CD4-positive, alpha-beta T cell (primary cell): Measurements from ENCODE around the gene NOMO2. TPM values are rescaled to one million over a fixed set of nuclear protein-coding genes. Genes with fewer than 3 reads are reported as not detected.
"Not testable (repeated sequence)": the region's sequence is repeated elsewhere in the genome, so short reads cannot be mapped to it uniquely, and the experiment has no call there.

Experiments
- ATAC-seq: fragments of 200-7000 bp; cut with Tn5 transposase; one replicate; pipeline ENCODE4 v1.10.0; 2022; ENCODE audit warnings: mild to moderate bottlenecking; ENCODE audit not compliant: poor library complexity
- CTCF ChIA-PET: fragments of 350-600 bp; sonication (Branson Sonifier 250); formaldehyde crosslinking; loops from one replicate; lab custom pipeline; 2021; ENCODE audit warnings: antibody characterized with exemption, inconsistent platforms; lab: Charles Lee
- POLR2A ChIA-PET: fragments of 350-600 bp; sonication (Branson Sonifier 250); formaldehyde crosslinking; loops from one replicate; lab custom pipeline; 2021; ENCODE audit warnings: antibody characterized with exemption, inconsistent platforms; lab: Charles Lee
- DNase-seq, 14 experiments: peaks; one replicate each; pipeline ENCODE4 v3.0.0-alpha.2; 2013 to 2020; ENCODE audit warnings: mixed read lengths in 2 of 14
- H3K27ac ChIP-seq, 2 donors: one replicate each; pipeline versions ENCODE4 v1.5.1 to v1.7.0; 2013; ENCODE audit warnings: low read length in 2 of 2, low read depth in 1 of 2, mild to moderate bottlenecking in 1 of 2
- H3K27me3 ChIP-seq, 2 experiments: 1 replicate in 1 of 2; 2 replicates in 1 of 2; pipeline versions ENCODE4 v1.6.1 to v1.7.0; 2013; ENCODE audit warnings: low read length in 2 of 2, control low read depth in 1 of 2, mild to moderate bottlenecking in 1 of 2, moderate library complexity in 1 of 2; ENCODE audit not compliant: insufficient read depth in 2 of 2, control insufficient read depth in 1 of 2
- H3K36me3 ChIP-seq: one replicate; pipeline ENCODE4 v1.6.1; 2013; ENCODE audit warnings: low read length, control low read depth; ENCODE audit not compliant: insufficient read depth
- H3K4me1 ChIP-seq: one replicate; pipeline ENCODE4 v1.6.1; 2013; ENCODE audit warnings: low read length, control low read depth; ENCODE audit not compliant: insufficient read depth
- H3K4me3 ChIP-seq: one replicate; pipeline ENCODE4 v1.5.1; 2013; ENCODE audit warnings: mild to moderate bottlenecking, low read length, moderate library complexity
- H3K9me3 ChIP-seq, 2 experiments: 1 replicate in 1 of 2; 2 replicates in 1 of 2; pipeline versions ENCODE4 v1.6.1 to v1.7.0; 2013; ENCODE audit warnings: low read length in 2 of 2, mild to moderate bottlenecking in 2 of 2, control low read depth in 1 of 2, moderate library complexity in 1 of 2; ENCODE audit not compliant: control insufficient read depth in 1 of 2, insufficient read depth in 1 of 2
- H3K27ac Mint-ChIP-seq: one replicate; pipeline ENCODE4 v1.8.0; 2020; ENCODE audit warnings: mixed read lengths
- H3K27me3 Mint-ChIP-seq: one replicate; pipeline ENCODE4 v1.8.0; 2021; ENCODE audit warnings: mixed read lengths
- H3K36me3 Mint-ChIP-seq: one replicate; pipeline ENCODE4 v1.8.0; 2021; ENCODE audit warnings: low read depth, mixed read lengths
- H3K4me1 Mint-ChIP-seq: one replicate; pipeline ENCODE4 v1.8.0; 2021; ENCODE audit warnings: low read depth, mixed read lengths
- H3K4me3 Mint-ChIP-seq: one replicate; pipeline ENCODE4 v1.8.0; 2020; ENCODE audit warnings: mild to moderate bottlenecking, mixed read lengths
- H3K9me3 Mint-ChIP-seq: one replicate; pipeline ENCODE4 v1.8.0; 2020; ENCODE audit warnings: mixed read lengths
- intact Hi-C, 2 experiments: fragments of 100-400 bp; cut with DNase I in 1 of 2; cut with micrococcal nuclease in 1 of 2; formaldehyde crosslinking; loops; one replicate each; pipeline versions ENCODE4 v1.15.1 to v1.9.0; 2023 to 2025; cut with DNase I, micrococcal nuclease
- total RNA-seq, 174 experiments: library from RNA in 2 of 174; stranded (reverse) in 2 of 174; gene quantifications; one replicate each; pipeline ENCODE4 v1.2.3 and lab custom pipeline; 2021 to 2026

Gene NOMO2
- total RNA-seq, 2 experiments from 2014 or later: 46.1 to 48.5 TPM

DNA sequence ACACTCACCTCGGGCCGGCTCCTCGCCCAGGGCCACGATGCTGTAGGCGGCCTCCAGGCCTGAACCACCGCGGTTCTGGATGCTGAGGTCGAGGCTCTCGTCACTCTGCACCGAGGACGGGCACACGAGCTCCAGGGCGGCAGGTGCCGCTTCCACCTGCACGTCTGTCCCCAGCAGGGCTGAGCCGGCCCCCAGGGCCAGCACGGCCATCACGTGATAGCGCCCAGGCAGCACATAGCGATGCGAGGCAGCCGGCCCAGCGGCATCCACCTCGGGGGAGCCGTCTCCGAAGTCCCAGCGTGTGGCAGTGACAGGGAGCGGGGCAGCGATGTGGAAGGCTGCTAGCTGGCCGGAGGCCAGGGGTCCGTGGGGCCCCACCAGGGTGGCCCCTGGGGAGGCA is 167.5 kb downstream of the NOMO2 start:
- H3K4me3 Mint-ChIP-seq, intact Hi-C loops, H3K27me3 ChIP-seq: not testable (repeated sequence)

DNA sequence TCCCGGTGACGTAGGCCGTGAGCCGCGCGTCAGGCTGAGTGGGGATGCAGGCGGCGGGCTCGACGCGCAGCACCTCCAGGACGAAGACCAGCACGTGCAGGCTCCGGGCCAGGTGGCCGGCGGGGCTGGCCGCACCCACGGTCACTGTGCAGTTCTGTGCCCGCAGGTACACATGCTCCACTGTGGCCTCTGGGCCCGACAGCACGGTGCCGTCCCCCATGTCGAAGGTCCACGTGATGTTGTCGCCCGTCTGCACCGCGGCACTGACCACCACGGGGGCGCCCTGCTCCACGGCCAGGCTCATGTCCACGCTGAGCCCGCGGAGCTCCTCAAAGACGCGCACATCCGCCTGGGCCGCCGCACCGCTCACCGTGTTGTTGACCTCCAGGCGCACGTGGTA is 174.1 kb downstream of the NOMO2 start:
- H3K9me3 Mint-ChIP-seq, H3K4me3 Mint-ChIP-seq: not testable (repeated sequence)

More for the DNA sequence above, 167.5 kb downstream of the NOMO2 start:
- H3K9me3 ChIP-seq, H3K27me3 Mint-ChIP-seq, H3K27ac ChIP-seq, H3K4me1 Mint-ChIP-seq, CTCF ChIA-PET, H3K27ac Mint-ChIP-seq, DNase-seq, H3K36me3 Mint-ChIP-seq, ATAC-seq, H3K36me3 ChIP-seq, H3K4me1 ChIP-seq, H3K4me3 ChIP-seq, H3K9me3 Mint-ChIP-seq, POLR2A ChIA-PET: not testable (repeated sequence)

DNA sequence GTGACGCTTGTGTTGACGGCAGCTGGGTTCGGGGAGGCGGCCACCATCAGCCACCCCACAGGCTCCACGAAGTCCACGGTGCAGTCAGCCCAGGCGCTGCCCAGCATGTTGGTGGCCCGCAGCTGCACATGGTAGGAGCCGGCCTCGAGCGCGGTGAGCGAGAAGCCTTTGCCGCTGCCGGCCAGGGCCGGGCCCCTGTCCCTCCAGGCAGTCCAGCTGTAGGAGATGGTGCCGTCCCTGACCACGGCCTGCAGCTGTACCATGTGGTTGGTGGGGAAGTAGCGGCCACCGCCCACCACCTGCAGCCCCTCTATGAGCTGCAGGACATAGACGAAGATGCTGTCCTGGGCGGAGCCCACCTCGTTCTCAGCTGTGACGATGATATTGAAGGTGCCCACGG is 175.4 kb downstream of the NOMO2 start:
- H3K9me3 Mint-ChIP-seq, ATAC-seq, H3K27ac ChIP-seq, H3K36me3 ChIP-seq, CTCF ChIA-PET, POLR2A ChIA-PET, H3K27ac Mint-ChIP-seq, intact Hi-C loops, H3K9me3 ChIP-seq, H3K27me3 Mint-ChIP-seq, H3K36me3 Mint-ChIP-seq, H3K4me1 ChIP-seq, H3K4me1 Mint-ChIP-seq, H3K4me3 Mint-ChIP-seq, H3K27me3 ChIP-seq, H3K4me3 ChIP-seq: not testable (repeated sequence)
- DNase-seq: peak in 1 of 14 experiments; percentile 2

More for the DNA sequence above, 174.1 kb downstream of the NOMO2 start:
- POLR2A ChIA-PET, H3K36me3 ChIP-seq, DNase-seq, H3K27ac ChIP-seq, H3K4me1 ChIP-seq, intact Hi-C loops, H3K27me3 Mint-ChIP-seq, H3K4me1 Mint-ChIP-seq, H3K4me3 ChIP-seq, ATAC-seq, H3K9me3 ChIP-seq, CTCF ChIA-PET, H3K27me3 ChIP-seq, H3K36me3 Mint-ChIP-seq, H3K27ac Mint-ChIP-seq: not testable (repeated sequence)

DNA sequence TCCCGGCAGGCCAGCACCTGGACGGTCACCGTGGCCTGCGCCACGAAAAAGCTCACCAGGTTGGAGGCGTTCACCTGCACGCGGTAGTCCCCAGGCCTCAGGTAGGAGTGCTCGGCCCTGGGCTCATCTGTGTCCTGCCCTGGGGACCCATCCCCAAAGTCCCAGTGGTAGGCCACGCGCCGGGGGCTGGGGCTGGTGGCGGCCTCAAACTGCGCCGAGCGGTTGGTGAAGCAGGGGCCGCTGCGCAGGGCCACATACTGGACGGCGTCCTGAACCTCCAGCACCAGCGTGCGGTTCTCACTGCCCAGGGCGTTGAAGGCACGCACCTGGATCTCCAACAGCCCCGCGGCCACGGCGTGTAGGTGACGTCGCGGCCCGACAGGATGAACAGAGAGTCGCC is 176.6 kb downstream of the NOMO2 start:
- H3K36me3 ChIP-seq, H3K9me3 Mint-ChIP-seq, H3K36me3 Mint-ChIP-seq, ATAC-seq, POLR2A ChIA-PET, H3K4me1 Mint-ChIP-seq, H3K9me3 ChIP-seq, H3K27me3 Mint-ChIP-seq, H3K4me1 ChIP-seq, DNase-seq, H3K27ac Mint-ChIP-seq, intact Hi-C loops, H3K4me3 Mint-ChIP-seq, H3K4me3 ChIP-seq, H3K27ac ChIP-seq, H3K27me3 ChIP-seq, CTCF ChIA-PET: not testable (repeated sequence)

- ATAC-seq, H3K4me1 ChIP-seq, H3K27ac Mint-ChIP-seq, H3K4me3 Mint-ChIP-seq, H3K4me1 Mint-ChIP-seq, H3K9me3 ChIP-seq, H3K27me3 Mint-ChIP-seq, H3K9me3 Mint-ChIP-seq, H3K4me3 ChIP-seq, POLR2A ChIA-PET, H3K27me3 ChIP-seq, H3K36me3 Mint-ChIP-seq, CTCF ChIA-PET, H3K27ac ChIP-seq, intact Hi-C loops, H3K36me3 ChIP-seq: not testable (repeated sequence)
- peak in 1 of 14 experiments; percentile 1 for DNase-seq
Measured at GRCh38 chr16:18384869-18385268, 177.0 kb downstream of the NOMO2 start.

- H3K36me3 ChIP-seq, H3K4me3 Mint-ChIP-seq, DNase-seq, H3K27ac ChIP-seq, H3K36me3 Mint-ChIP-seq, H3K27me3 Mint-ChIP-seq, intact Hi-C loops, H3K9me3 Mint-ChIP-seq, ATAC-seq, H3K4me1 Mint-ChIP-seq, CTCF ChIA-PET, H3K27me3 ChIP-seq, H3K9me3 ChIP-seq, H3K4me1 ChIP-seq, H3K27ac Mint-ChIP-seq, POLR2A ChIA-PET, H3K4me3 ChIP-seq: not testable (repeated sequence)
Measured at GRCh38 chr16:18384098-18384636, 177.7 kb downstream of the NOMO2 start.

GRCh38 chr16:18382696-18383095 is 179.2 kb downstream of the NOMO2 start:
- H3K36me3 Mint-ChIP-seq, POLR2A ChIA-PET, H3K4me3 ChIP-seq, H3K4me1 Mint-ChIP-seq, H3K4me1 ChIP-seq, DNase-seq, H3K27me3 ChIP-seq, H3K36me3 ChIP-seq, H3K9me3 Mint-ChIP-seq, H3K9me3 ChIP-seq, H3K27me3 Mint-ChIP-seq, H3K27ac Mint-ChIP-seq, H3K27ac ChIP-seq, intact Hi-C loops, ATAC-seq, CTCF ChIA-PET, H3K4me3 Mint-ChIP-seq: not testable (repeated sequence)
